GM18499 (cell line): ENCODE results near the gene LTBP1.
"Not testable (repeated sequence)": the region's sequence is repeated elsewhere in the genome, so short reads cannot be mapped to it uniquely, and the experiment has no call there.

ENCODE experiments used
- ATAC-seq: cut with Tn5 transposase; IDR thresholded peaks from one replicate; pipeline ENCODE4 v1.9.1; 2021; ENCODE audit warnings: moderate number of reproducible peaks; ENCODE audit not compliant: insufficient read depth, unreplicated experiment

Gene LTBP1

DNA sequence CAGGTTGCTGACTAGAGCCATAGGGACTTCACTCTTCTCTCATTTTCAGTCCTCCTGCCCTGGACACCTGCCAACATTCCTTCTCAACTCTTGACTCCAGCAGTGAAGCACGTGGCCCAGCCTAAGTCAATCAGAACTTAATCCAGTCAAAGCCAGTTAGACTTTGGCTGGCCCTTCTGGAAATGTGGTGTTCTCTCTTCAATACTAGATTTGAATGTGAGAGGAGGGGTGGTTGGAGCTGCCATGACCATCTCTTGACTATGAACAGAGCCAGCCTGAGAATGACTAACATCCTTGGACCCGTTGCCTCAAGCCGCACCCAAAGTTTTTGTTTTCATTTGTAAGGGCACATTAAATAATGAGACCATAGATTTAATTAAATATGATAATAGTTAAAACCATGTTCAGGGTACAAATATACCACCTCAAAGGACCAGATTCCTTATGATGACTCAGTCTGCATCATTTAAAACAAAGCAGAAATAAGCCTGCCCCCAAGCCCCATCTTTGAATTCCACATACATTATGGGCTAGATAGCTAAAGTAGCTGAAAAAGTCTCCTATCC, 480.0 kb downstream of the LTBP1 start:
- ATAC-seq, result no peak

- no peak for ATAC-seq
Observed at GRCh38 chr2:33430077-33430476, 483.3 kb downstream of the LTBP1 start.

DNA sequence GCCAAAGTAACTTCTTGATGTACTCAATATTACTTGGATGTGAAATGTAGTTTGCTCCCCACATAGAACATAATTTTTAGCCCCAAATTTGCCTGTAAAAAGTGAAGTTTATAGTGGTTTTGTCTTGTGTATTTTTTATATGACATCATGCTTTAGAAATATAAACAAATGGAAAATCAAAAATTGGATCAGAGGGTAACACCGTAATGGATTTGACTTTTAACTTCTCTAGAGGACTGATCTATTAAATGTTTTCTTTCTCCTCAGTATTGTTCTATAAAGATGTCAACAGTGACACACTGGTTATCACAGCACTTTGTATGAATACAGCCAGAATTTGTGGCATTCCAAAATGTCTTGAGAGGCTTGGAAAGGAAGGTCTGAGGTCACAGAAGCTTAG, 484.1 kb downstream of the LTBP1 start:
- ATAC-seq, result no peak

DNA sequence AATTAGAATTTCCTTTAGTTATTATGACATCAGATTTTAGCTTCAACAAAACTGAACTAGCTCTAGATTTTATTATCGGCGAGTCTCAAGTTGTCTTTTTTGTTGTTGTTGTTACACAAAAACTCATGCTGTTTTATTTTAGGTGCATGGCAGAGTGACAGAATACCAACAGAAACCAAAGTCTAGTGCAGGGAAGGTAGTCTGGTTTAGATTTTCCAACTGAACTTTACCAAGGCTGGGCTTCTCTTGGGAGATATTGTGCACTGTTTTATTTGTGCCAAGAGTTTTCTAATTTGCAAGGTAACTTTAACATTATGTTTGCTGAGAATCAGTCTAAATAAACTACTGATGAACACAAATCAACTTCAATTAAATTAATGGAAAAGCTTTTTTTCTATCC, 486.1 kb downstream of the LTBP1 start:
- ATAC-seq, result no peak

- ATAC-seq, result no peak
Observed at GRCh38 chr2:33433279-33434235, 486.8 kb downstream of the LTBP1 start.

DNA sequence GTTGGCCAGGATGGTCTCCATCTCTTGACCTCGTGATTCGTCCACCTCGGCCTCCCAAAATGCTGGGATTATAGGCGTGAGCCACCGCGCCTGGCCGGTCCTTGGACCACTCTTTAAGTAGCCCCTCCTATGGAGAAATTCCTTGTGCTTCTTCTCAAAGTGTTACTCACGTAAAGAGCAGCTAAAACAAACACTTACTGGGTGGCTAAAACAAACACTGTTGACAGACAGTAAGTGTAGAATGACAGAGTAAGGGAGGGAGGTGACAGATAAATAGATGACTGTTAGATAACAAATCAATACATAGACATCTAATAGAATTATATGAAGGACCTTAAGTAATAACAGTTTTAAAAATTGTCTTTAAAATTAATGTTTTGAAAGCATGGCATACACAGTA, 488.8 kb downstream of the LTBP1 start:
- ATAC-seq, result no peak

GRCh38 chr2:33436083-33436482, 489.3 kb downstream of the LTBP1 start:
- ATAC-seq, result no peak

GRCh38 chr2:33437297-33437696, 490.5 kb downstream of the LTBP1 start:
- ATAC-seq, result no peak

DNA sequence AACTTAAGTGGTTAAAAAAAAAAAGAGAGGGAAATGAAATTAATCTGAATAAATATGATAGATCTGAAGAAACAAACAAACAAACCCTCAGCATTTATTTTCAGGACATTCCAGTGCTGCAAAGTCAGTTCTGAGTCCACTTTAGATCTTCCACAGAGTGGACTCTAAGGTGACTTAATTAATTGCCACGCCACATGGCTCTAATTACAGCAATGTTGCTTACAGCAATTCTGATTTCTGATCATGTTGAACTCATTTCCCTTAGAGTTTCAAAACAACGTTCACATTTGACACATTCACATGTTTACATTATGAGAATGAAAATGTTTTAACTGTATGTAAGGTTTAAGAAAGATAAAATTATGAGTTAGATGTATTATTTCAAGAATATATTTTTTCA, 491.1 kb downstream of the LTBP1 start:
- ATAC-seq, result no peak

DNA sequence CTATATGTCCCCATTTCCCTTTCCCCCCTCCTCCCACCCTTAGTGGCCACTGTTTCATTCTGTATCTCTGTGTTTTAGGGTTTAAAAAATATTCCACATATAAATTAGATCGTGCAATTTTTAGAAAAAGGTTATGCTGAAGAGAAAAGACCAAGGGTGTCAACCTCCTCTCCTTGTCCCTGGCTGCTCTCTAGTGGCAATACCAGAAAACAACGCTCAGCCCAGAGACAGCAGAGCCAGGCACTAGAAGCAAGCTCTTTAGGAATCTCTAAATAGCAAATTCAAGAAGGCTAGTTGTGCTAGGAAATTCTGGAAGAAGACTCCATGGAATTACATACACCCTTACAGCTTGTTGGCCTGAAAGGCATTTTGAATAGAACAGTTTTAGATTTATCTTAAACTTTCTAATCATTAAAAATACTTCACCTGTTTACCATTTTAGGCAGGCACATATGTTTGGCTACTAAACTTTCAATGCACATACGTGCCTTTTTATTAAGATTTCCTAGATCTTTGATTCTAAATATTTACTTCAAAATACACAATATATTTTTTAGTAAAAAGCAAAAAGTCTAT, 494.6 kb downstream of the LTBP1 start:
- ATAC-seq, result no peak

GRCh38 chr2:33442052-33442451, 495.3 kb downstream of the LTBP1 start:
- ATAC-seq, result not testable (repeated sequence)

GRCh38 chr2:33442528-33443079, 495.9 kb downstream of the LTBP1 start:
- ATAC-seq, result no peak

DNA sequence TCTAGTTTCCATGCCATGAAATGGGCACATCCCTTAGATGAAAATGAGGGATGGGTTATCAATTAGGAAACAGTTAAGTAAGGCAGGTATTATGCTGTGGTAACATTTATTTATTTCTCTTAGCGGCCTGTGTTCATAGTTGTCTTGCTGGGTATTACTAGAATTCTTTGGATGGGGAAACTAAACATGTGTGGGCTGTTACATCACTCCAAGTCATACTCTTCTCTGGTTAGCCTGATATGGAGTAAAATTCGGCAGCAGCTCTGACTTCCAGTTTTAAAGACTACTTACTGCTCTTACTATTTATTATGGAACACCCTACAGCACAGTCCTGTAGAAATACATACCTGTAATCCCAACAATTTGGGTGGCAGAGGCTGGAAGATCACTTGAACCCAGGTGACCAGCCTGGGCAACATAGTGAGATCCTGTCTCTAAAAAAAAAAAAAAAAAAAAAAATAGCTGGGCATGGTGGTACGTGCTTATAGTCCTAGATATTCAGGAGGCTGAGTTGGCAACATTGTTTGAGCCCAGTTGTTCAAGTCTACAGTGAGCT, 496.6 kb downstream of the LTBP1 start:
- ATAC-seq, result no peak

GRCh38 chr2:33444967-33445366, 498.2 kb downstream of the LTBP1 start:
- ATAC-seq, result no peak

- no peak for ATAC-seq
Observed at GRCh38 chr2:33448220-33448899, 501.6 kb downstream of the LTBP1 start.
